Measurements from ENCODE around the gene CERS1. TPM values are rescaled to one million over a fixed set of nuclear protein-coding genes. Genes with fewer than 3 reads are reported as not detected.
A peak's percentile ranks its signal among the peaks of the same experiment; 100 is the strongest.

Gene CERS1
- total RNA-seq, 1 donor from 2014 or later: 10.2 TPM

GRCh38 chr19:18850471-18851375 lies 45.2 kb downstream of the CERS1 start:
- H3K4me3 Mint-ChIP-seq (ENCODE audit: unreplicated experiment): no peak overlapping the region
- DNase-seq (ENCODE audit: low spot score): no peak
- peaks cover 15% of the 10 kb centered on the region for H3K36me3 Mint-ChIP-seq (ENCODE audit: low read depth)
- peaks cover 15% of the 10 kb centered on the region for H3K4me1 Mint-ChIP-seq (ENCODE audit: low read depth)
- H3K27ac Mint-ChIP-seq (ENCODE audit: unreplicated experiment): no peak overlapping the region
- no peaks in the 10 kb centered on the region for H3K27me3 Mint-ChIP-seq (ENCODE audit: low read depth)
- no peaks in the 10 kb centered on the region for H3K9me3 Mint-ChIP-seq (ENCODE audit: low read depth)
- no peak for TF ChIP-seq CTCF (IDR thresholded peaks at IDR 0.05)

GRCh38 chr19:18849838-18850400 lies 46.0 kb downstream of the CERS1 start:
- Mint-ChIP-seq H3K36me3 (ENCODE audit: low read depth) (peaks cover 10% of the 10 kb centered on the region), H3K4me3 (ENCODE audit: unreplicated experiment) (no peak overlapping the region), H3K4me1 (ENCODE audit: low read depth) (peaks cover 19% of the 10 kb centered on the region), H3K27me3 (ENCODE audit: low read depth) (no peaks in the 10 kb centered on the region), H3K27ac (ENCODE audit: unreplicated experiment) (no peak overlapping the region), H3K9me3 (ENCODE audit: low read depth) (no peaks in the 10 kb centered on the region)
- no peak for TF ChIP-seq CTCF (IDR thresholded peaks at IDR 0.05)
- DNase-seq (ENCODE audit: low spot score): no peak

- Mint-ChIP-seq H3K27ac (ENCODE audit: unreplicated experiment) (no peak overlapping the region), H3K36me3 (ENCODE audit: low read depth) (peaks cover 8% of the 10 kb centered on the region), H3K27me3 (ENCODE audit: low read depth) (no peaks in the 10 kb centered on the region), H3K9me3 (ENCODE audit: low read depth) (no peaks in the 10 kb centered on the region), H3K4me3 (ENCODE audit: unreplicated experiment) (no peak overlapping the region), H3K4me1 (ENCODE audit: low read depth) (peaks cover 23% of the 10 kb centered on the region)
- no peak for DNase-seq (ENCODE audit: low spot score)
- TF ChIP-seq CTCF (IDR thresholded peaks at IDR 0.05): no peak
Measured at GRCh38 chr19:18848878-18849661, 46.9 kb downstream of the CERS1 start.

GRCh38 chr19:18847549-18848463 lies 48.2 kb downstream of the CERS1 start:
- DNase-seq (ENCODE audit: low spot score): no peak
- peak; percentile 64 for TF ChIP-seq CTCF (IDR thresholded peaks at IDR 0.05)
- H3K27ac Mint-ChIP-seq (ENCODE audit: unreplicated experiment): no peak overlapping the region
- peaks cover 4% of the 10 kb centered on the region for H3K36me3 Mint-ChIP-seq (ENCODE audit: low read depth)
- H3K27me3 Mint-ChIP-seq (ENCODE audit: low read depth): no peaks in the 10 kb centered on the region
- no peak overlapping the region for H3K4me3 Mint-ChIP-seq (ENCODE audit: unreplicated experiment)
- no peaks in the 10 kb centered on the region for H3K9me3 Mint-ChIP-seq (ENCODE audit: low read depth)
- peaks cover 36% of the 10 kb centered on the region for H3K4me1 Mint-ChIP-seq (ENCODE audit: low read depth)
